Measurements from ENCODE around the gene GINS2. TPM values are rescaled to one million over a fixed set of nuclear protein-coding genes. Genes with fewer than 3 reads are reported as not detected.

The GINS2 gene
- total RNA-seq, 1 donor from 2014 or later: not detected

DNA sequence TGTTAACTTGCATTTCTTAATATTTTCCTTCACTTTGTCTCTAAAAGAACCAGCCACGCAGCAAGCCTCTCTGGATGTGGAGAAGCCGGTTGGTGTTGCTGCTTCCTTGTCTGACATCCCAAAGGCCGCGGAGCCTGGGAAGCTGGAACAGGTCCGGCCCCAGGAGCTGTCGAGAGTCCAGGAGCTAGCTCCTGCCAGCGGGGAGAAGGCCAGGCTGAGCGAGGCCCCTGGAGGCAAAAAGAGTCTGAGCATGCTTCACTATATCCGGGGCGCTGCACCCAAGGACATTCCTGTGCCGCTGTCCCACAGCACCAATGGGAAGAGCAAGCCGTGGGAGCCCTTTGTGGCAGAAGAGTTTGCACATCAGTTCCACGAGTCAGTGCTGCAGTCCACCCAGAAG, 22.8 kb downstream of the GINS2 start:
- TF ChIP-seq, protein P1, sequence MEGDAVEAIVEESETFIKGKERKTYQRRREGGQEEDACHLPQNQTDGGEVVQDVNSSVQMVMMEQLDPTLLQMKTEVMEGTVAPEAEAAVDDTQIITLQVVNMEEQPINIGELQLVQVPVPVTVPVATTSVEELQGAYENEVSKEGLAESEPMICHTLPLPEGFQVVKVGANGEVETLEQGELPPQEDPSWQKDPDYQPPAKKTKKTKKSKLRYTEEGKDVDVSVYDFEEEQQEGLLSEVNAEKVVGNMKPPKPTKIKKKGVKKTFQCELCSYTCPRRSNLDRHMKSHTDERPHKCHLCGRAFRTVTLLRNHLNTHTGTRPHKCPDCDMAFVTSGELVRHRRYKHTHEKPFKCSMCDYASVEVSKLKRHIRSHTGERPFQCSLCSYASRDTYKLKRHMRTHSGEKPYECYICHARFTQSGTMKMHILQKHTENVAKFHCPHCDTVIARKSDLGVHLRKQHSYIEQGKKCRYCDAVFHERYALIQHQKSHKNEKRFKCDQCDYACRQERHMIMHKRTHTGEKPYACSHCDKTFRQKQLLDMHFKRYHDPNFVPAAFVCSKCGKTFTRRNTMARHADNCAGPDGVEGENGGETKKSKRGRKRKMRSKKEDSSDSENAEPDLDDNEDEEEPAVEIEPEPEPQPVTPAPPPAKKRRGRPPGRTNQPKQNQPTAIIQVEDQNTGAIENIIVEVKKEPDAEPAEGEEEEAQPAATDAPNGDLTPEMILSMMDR (IDR thresholded peaks at IDR 0.05): no peak
- intact Hi-C loops (cut with DNase I): no loop called here
- Histone ChIP-seq H3K27ac (no peak overlapping the region), H3K4me3 (no peak overlapping the region), H3K27me3 (no peaks in the 10 kb centered on the region), H3K9me3 (no peaks in the 10 kb centered on the region), H3K36me3 (peaks cover 87 to 99% of the 10 kb centered on the region in 2 donors), H3K4me1 (no peaks in the 10 kb centered on the region)
- DNase-seq (ENCODE audit: low spot score in 2 of 2): no peak

DNA sequence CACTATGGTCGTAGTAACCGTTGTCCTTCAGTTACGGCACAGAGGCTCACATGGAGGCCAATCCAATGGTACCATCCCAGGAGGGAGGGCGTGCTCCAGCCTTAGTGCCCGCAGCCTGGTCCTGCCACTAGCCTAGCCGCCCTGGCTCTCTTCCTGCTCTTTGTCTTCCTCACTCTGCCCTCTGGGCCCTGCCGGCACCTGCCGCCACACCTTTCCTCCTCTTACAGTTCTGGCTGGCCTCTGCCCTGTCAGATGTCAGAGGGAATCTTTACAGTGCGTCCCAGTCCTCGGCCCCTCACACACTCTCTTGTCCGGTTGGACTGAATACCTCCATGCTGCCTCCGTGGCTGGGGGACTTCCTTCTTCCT, 23.4 kb downstream of the GINS2 start:
- H3K9me3 ChIP-seq: no peaks in the 10 kb centered on the region
- no peak for DNase-seq (ENCODE audit: low spot score in 2 of 2)
- peaks cover 87 to 96% of the 10 kb centered on the region in 2 donors for H3K36me3 ChIP-seq
- no peak overlapping the region for H3K4me3 ChIP-seq
- no peak overlapping the region for H3K27ac ChIP-seq
- TF ChIP-seq, protein P1 (IDR thresholded peaks at IDR 0.05): no peak
- no peaks in the 10 kb centered on the region for H3K27me3 ChIP-seq
- no peaks in the 10 kb centered on the region for H3K4me1 ChIP-seq
- intact Hi-C loops (cut with DNase I): no loop called here

DNA sequence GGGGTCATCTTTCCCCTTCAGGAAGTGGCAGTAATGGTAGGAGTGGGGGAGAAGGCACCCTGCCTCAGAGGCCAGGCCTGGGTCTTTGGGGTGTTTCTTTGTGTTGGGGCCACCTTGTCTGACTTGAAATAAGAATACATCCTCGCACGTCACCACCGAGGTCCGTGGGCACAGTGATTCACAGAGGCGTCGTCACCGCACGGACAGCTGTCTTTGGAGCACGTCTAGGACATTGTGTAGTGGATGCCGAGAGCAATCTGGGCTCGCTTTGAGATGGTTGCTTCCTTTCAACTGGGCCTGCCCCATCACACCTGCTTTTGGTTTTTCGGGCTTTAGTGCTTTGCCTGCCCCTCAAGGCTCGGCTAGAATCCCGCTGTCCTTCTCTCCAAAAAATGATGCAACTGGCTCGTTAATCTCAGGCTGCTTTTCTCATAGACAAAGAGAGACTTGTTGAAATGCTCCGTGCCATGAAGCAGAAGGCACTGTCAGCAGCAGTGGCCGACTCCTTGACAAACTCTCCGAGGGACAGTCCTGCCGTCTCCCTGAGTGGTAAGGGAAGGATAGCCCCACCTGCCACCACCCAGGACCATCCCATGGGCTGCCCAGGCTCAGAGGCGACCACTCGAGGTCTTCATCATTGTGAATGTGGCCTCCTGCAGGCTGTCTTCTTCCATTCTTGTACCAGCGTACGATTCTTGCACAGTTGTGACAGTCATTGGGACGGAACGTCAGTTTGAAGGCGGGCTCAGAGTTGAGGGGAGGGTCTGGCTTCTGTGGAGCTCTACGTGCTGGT, 24.0 kb downstream of the GINS2 start:
- H3K27me3 ChIP-seq: no peaks in the 10 kb centered on the region
- no peaks in the 10 kb centered on the region for H3K9me3 ChIP-seq
- H3K27ac ChIP-seq: no peak overlapping the region
- intact Hi-C loops (cut with DNase I): no loop called here
- DNase-seq (ENCODE audit: low spot score in 2 of 2): no peak
- H3K4me1 ChIP-seq: no peaks in the 10 kb centered on the region
- peaks cover 83 to 91% of the 10 kb centered on the region in 2 donors for H3K36me3 ChIP-seq
- TF ChIP-seq, protein P1 (IDR thresholded peaks at IDR 0.05): no peak
- H3K4me3 ChIP-seq: no peak overlapping the region

DNA sequence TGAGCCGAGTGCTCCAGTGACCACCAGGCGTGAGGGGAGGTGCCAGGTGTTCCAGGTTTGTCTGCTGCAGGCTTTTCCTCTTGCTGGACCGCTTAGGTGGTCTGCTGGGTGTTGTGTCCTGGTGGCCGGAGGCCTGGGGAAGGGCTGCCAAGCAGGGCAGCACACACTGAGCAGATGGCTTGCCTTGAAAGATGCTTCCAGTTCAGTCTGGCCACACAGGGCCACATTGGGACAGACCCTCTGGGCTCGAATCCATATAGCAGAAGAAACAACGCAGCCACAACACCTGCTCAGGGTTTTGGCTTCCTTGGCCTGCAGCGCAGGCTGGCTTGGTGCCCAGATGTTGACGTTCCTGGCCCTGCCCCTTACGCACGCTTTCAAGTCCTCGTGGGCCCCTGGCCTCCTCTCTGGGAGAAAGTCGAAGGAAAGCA, 24.8 kb downstream of the GINS2 start:
- DNase-seq (ENCODE audit: low spot score in 2 of 2): no peak
- Histone ChIP-seq H3K4me3 (no peak overlapping the region), H3K36me3 (peaks cover 81 to 87% of the 10 kb centered on the region in 2 donors), H3K27ac (no peak overlapping the region), H3K9me3 (no peaks in the 10 kb centered on the region), H3K4me1 (no peaks in the 10 kb centered on the region), H3K27me3 (no peaks in the 10 kb centered on the region)
- TF ChIP-seq, protein P1 (IDR thresholded peaks at IDR 0.05): no peak
- intact Hi-C loops (cut with DNase I): no loop called here

DNA sequence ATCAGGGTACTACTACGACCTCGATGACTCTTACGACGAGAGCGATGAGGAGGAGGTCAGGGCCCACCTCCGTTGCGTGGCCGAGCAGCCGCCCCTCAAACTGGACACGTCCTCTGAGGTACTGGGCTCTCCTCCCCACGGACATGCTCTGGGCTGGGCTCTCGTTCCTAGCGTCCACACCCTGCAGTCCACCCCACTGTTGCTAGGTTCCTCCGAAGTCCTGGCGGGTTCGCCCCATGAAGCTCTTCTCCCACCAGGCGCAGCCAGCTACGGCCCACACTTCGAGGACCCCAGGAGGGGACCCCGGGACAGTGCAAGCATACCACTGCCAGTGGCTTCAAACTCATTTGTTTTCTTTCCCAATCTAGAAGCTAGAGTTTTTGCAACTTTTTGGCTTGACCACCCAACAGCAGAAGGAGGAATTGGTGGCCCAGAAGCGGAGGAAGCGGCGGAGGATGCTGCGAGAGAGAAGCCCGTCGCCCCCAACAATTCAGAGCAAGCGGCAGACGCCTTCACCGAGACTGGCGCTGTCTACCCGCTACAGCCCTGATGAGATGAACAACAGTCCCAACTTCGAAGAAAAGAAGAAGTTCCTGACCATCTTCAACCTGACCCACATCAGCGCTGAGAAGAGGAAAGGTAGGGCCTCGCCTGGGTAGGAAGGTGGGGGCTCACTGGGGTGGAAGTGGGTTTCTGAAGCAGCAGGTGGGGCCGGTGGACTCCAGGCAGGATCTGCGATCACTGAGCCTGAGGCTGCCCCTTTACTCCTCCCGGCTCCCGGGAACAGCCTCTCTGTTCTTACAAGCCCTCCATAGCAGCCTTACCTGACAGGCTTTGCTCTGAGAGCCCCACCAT, 25.6 kb downstream of the GINS2 start:
- Histone ChIP-seq H3K9me3 (no peaks in the 10 kb centered on the region), H3K4me3 (no peak overlapping the region), H3K27me3 (no peaks in the 10 kb centered on the region), H3K27ac (no peak overlapping the region), H3K4me1 (no peaks in the 10 kb centered on the region), H3K36me3 (peaks cover 81 to 87% of the 10 kb centered on the region in 2 donors)
- no peak for DNase-seq (ENCODE audit: low spot score in 2 of 2)
- TF ChIP-seq, protein P1 (IDR thresholded peaks at IDR 0.05): no peak
- intact Hi-C loops (cut with DNase I): no loop called here

Data from ascending aorta (tissue), 2 donors.